ENCODE data around the gene LGALS3BP.

DNA sequence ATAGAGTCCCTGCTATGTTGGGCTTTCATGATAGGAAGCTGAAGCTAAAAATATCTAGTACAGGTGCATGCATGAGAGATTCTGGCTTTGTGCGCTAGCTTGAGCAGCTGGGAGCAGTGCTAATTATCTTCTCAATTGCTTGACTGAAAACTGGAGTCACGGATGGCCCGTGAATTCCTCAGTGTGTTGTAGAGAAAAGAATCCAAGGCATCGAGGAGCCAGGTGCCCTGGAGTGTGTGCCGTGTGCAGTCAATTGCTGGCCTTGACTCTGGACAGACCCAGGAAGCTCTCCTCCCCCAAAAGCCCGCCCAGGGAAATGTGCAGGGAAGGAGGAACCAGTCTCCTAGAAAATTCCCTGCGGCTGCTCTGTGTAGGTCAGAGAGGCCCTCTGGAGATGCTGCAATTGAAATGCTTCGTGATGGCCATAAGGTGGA is 14.2 kb downstream of the LGALS3BP start:
- TF ChIP-seq, protein P1, sequence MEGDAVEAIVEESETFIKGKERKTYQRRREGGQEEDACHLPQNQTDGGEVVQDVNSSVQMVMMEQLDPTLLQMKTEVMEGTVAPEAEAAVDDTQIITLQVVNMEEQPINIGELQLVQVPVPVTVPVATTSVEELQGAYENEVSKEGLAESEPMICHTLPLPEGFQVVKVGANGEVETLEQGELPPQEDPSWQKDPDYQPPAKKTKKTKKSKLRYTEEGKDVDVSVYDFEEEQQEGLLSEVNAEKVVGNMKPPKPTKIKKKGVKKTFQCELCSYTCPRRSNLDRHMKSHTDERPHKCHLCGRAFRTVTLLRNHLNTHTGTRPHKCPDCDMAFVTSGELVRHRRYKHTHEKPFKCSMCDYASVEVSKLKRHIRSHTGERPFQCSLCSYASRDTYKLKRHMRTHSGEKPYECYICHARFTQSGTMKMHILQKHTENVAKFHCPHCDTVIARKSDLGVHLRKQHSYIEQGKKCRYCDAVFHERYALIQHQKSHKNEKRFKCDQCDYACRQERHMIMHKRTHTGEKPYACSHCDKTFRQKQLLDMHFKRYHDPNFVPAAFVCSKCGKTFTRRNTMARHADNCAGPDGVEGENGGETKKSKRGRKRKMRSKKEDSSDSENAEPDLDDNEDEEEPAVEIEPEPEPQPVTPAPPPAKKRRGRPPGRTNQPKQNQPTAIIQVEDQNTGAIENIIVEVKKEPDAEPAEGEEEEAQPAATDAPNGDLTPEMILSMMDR (IDR thresholded peaks at IDR 0.05): no peak
- no peak for TF ChIP-seq POLR2A (IDR thresholded peaks at IDR 0.05)
